NCI-H526 (cell line): ENCODE measurements around the gene MS4A4A.

ENCODE experiments used
- DNase-seq, 2 experiments: peaks; one replicate each; lab custom pipeline; 2025; lab: John Stamatoyannopoulos, UW

The MS4A4A gene

DNA sequence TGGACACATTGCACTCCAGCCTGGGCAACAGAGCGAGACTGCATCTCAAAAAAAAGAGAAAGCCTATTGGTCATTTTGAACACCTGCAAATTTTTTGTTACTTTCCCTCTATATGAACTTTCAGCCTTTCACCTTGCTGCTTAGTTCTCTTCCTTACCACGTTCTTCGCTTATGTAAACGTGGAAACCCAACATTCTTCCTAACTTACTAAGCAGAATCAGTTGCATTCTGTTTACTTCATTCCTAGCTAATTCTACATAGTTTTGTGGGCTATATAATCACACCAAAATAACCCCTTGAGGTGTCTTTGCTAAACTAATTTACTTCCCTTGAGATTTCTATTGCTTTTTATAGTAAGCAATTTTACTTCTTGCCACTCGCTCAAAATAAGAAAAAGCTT is 23.2 kb downstream of the MS4A4A start:
- no peak for DNase-seq

DNA sequence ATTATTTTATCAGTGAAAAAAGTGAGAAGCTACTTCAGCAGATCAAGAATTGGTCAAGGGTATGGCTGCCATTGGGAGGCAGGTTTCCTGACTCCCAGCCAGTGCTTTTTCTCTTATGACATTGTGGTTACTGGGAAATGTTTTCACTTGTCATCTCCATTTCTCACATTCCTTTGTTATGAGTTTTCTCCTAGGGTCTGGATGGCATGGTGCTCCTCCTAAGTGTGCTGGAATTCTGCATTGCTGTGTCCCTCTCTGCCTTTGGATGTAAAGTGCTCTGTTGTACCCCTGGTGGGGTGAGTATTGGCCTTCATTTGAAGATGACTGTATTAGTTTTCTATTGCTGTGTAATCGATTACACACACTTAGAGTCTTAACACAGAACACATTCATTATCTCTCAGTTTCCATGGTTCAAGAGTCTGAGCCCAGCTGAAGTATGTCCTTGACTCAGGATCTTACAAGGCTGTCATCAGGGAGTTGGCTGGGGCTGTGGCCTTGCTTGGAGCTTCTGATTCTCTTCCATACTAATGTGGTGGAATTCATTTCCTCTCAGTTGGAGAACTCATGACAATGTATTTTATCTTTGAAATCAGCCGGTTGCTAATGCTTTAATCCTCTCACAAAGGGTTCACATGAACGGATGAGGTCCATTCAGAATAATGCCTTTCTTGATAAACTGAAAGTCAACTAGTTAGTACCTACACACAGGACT is 25.6 kb downstream of the MS4A4A start:
- DNase-seq = no peak

DNA sequence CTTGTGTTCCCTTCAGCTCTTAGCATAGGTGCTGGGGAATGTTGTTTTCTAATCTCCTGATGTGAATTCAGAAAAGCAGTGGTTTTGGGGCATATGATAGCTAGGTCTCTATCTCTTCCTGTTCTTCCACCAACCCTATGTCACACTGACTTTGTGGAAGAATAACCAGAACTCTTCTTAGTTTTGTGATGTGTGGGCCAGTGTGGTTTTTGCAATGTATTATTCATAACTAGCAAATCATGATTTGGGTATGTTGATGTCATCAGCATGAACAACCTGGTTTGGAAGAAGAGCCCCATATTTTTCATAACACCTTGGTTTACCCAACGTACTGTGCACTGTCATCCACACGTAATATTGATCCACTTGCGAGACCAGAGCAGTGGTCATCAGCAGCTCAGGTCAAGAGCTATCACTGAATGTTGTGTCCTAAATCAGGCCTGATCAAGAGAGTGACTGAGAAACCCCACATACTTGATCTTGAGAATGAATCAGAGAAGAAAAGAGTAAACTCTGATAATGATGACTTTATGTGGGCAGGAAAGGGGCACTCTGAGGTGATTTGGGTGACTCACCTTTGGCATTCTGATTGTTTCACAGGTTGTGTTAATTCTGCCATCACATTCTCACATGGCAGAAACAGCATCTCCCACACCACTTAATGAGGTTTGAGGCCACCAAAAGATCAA is 27.2 kb downstream of the MS4A4A start:
- no peak for DNase-seq

DNA sequence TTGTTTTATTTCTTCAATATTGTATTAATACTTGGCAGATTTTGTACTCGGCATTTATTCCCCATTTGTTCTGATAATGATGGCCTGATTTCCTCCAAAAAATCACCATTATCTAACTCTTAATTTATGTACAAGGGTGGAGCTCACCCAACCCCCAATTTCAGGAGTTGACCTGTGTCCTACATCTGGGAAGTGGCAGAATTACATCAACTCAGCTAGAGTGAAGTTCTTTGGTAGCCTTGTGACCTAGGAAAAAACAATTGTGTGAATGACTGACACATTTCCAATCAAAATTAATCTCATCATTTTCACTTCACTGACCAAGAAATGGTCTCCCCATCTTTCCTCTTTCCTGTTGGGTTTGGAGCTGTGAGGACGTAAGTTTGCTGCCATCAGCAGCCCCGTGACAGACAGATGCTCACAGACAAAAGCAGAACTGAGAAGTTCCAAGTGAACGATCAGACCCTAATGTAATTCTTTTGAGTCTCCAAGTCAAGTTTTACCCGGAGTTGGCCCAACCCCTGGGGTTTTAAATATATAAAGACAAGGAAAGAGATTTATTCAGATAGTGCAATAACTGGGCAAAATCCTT is 30.0 kb downstream of the MS4A4A start:
- no peak for DNase-seq

DNA sequence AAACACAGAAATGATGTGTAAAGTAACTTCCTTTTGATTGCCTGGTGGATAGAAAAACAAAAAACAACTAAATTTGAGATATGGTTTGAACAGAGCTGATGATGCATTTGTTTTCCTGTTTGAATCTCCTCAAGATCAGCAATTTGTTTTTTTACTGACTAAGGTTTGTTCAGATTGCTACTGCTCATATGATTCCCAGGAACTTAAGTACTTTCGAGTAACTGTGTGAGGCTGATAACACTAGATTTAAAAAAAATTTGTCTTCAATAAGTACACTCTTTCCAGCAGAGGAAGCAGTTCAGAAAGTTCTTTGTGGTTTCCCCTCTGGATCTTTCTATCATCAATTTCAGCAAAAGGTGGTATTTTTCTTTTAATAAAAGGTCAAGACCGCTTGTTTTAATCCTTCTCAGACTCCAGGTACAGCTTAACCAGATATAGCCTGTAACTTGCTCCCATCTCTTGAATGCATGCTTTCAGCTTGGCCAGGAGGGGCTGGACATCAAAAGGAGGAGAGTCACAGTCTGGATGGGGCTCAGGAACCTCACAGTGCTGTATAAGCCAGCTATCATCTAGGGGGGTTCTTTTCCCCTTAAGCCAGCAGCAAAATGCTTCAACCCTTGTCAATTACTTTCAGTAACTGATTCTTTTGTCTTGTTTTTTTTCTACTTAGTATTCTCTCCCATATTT is 34.3 kb downstream of the MS4A4A start:
- DNase-seq = no peak

DNA sequence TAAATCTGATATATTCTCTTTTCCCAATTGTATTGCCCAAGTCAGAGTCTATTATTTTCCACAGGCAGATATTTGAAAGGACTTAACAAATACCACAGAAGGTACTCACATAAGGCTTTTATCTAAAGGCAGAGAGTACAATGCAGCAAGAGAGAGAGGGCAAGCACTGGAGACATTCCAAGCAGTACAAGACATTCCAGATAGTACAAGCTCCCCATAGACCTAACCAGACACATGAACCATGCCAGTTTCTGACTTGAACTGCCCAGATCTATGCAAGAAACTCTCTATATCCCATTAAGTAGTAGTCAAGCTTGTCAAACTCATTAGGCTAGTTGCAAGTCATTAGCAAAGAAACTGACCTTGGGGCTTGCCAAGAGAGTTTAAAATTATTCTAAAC is 35.4 kb downstream of the MS4A4A start:
- DNase-seq = no peak

DNA sequence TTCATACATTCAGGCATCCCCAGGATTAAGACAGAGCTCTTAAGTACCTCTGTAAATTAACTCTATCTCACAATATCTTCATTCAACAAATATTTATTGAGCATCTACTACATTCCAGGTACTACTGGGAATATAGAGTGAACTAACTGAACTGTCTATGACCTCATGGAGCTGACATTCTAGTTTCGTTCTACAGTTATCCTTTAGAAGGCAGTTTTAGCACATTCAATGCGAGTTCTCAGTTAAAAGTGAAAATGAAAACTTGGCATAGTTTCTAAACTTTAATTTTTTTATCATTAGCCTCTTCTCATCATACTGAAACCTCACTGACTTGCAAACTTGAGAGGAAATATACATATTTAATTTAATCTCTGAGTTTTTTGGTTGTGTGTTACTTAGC is 35.9 kb downstream of the MS4A4A start:
- DNase-seq = no peak

DNA sequence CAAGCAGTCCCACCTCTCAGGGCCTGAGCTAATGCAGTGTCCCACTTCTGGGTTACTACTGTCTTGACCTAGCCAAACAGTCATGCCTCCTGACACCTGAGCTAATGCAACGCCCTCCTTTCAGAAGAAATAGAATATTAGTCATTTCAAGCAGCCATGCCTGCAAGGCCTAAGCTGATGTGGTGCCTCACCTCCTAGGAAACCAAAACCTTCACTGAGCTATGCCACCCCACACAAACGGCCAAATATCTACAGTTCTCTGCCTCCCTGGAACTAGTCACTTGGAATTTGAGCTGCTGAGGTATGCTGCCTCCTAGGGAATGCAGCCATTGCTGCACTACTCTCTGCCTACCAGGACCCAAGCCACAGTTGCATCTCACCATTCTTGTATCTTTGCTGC is 38.3 kb downstream of the MS4A4A start:
- DNase-seq = no peak

DNA sequence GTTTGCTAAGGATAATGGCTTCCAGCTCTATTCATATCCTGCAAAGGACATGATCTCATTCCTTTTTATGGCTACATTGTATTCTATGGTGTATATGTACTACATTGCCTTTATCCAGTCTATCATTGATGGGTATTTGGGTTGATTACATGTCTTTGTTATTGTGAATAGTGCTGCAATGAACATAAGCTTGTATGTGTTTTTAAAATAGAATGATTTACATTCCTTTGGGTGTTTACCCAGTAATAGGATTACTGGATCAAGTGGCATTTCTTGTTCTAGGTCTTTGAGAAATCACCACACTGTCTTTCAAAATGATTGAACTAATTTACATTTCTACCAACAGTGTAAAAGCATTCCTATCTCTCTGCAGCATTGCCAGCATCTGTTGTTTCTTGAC is 40.6 kb downstream of the MS4A4A start:
- no peak for DNase-seq

DNA sequence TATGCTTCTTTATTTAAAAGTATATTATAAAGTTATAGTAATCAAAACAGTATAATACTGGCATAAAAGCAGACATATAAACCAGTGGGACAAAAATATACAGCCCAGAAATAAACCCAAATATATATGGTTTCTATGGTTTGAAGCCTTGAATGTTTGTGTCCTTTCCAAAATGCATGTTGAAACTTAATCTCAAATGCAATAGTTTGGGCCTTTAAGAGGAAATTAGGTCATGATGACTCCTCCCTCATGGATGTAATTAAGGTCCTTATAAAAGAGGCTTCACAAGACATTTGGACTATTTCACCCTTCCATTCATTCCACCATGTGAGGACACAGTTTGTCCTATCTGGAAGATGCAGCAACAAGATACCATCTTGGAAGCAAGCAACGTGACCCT is 46.5 kb downstream of the MS4A4A start, which contains the start of gene MS4A6E:
Gene MS4A6E, plus strand, starts transcription at position 301 of the 400 bp plus-strand sequence. CDS start 7,641 bp downstream, outside the sequence.
- DNase-seq = no peak

DNA sequence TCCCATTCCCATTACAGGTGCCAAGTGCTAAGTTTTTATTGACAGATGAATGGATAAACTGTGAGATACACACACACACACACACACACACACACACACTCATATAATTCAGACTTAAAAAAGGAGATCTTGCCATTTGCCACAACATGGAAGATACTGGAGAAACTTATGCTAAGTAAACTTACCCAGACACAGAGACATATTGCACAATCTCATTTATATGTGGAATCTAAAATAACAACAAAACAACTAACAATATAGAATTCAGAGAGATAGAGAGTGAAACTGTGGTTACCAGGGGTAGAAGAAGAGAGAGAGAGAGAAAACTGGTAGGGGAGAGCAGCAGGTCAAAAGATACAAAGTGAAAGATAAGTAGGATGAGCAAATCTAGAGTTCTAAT is 48.0 kb downstream of the MS4A4A start:
- no peak for DNase-seq

DNA sequence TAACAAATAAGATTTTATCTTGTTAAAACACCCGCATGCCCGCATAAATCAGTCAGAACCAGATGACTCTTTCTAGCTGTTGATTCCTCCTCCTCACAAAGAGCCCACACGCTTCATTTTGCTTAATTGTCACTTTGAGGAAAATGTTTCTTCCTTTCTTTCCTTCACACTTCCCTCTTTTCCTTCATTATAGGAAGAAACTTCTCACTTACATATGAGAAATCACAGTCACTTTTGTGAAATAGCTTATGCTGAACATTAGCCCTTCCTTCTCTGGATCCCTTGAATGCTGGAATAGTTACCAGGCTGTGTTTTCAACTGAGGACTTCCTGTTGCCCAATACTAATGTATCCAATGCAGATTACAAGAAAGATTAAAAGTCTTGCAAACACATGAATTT is 52.4 kb downstream of the MS4A4A start:
- no peak for DNase-seq

DNA sequence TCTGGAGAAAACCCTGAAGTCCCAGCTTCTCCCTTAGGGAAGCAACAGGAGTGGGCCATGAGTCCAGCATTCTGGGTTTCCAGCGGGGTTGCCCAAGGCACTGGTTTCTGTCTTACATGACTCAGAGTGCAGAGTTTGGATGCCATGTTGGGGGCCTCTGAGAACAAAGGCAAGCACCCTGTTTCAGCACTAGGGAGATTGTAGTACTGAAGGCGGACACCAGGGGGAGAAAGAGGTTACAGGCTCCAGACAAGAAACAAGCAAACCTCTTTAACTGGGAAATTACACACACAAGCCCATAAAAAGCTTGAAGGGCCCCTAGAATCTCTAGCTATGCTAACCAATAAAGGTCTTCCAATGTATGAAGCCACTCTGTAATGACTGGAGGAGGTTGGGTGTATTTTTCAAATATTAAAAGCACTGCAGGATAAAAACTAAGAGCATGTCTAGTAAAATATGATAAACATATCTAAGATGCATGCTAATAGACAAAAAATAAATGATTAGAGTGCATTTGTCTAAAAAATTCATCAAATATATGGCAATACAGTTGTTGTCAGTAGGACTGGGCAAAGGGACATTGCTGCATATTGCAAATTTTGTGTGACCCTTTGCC is 53.6 kb downstream of the MS4A4A start:
- peak in 1 of 2 experiments; percentile 53 for DNase-seq

DNA sequence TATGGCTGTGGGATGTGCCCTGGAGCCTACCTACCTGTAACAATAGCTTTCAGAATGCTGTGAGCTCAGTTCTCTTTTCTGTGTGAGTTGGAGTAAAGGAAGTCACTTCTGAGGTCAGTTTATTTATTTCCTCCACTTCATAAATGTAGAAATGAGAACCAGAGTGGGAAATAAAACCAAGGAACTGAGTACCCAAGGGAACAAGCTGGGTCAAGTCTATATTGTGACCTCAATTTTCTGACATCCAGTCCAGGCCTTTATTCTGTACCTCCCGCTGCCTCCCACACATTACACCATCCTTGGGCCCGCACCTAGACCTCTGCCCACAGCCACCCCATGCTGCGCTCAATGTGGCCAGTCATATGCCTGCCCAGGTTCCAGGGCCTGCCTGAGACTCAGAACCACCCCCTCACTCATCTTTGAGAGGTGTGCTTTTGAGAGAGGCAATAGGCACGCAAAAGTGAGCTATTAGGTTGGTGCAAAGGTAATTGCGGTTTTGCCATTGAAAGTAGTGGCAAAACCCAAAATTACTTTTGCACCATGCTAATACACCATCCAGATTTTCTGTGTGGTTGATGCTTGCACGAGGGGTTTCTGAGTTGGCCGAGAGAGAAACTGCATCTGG is 56.4 kb downstream of the MS4A4A start:
- DNase-seq = no peak

DNA sequence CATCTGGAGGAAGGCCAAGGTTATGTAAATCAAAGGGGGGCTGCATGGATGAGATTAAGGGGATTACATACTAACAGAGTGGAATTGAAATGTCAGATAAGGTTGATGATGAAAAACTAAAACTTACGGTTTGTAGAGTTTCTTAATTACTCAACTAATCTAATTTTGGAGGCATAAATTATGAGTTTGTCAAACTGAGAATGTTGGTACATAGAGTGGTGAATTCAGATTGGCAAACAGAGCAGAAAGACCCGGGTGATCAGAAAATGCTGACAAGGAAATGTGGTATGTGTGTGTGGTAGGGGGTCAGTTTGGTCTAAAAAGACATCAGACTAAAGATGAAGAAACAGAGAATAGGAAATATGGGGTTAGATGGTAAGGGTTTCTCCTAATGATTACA is 57.6 kb downstream of the MS4A4A start:
- no peak for DNase-seq

DNA sequence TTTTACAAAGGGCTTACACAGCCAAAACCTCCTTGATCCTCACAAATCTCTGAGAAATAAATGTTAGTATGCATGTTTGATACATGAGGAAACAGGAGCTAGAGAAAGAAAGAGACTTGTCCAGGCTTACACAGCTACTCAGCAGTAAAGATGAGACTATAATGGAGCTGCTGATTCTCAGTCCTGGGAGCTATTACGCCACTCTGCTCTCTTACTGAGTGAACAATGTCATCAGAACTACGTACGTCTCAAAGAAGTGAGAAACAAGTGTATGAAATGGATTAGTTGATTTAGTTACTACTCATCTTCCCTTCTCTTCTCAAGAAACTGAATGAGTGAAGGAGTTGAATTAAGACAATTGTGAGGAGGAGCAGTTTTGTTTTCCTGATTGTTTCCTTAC is 58.9 kb downstream of the MS4A4A start:
- no peak for DNase-seq

DNA sequence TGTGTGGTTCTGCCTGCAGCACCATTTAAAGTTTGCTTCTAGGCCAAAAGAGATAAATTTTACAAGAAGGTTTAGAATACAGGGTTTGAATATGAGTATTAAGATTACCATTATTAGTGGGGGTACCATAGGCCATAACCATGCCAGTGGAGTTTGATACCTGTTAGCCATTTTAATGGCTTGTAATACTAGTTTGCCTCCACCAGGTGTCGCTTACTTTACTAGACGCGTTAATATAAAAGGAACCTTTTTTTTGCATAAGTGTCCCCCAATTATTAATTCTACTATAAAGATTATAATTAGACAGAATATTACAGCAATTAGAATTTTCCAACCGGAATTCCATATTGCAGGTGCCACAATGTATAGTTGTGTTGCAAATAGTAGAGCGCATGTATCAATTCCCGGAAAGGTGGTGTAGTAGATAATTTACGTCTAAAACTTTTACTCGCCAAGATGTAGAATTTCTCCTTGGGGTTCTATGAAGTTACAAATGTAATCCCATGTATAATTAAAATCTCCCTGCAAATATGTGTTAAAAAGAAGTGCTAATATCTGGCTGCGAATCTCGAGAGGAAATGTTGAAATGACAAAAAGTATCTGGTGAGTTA is 62.7 kb downstream of the MS4A4A start:
- DNase-seq = peak in 1 of 2 experiments; percentile 41

DNA sequence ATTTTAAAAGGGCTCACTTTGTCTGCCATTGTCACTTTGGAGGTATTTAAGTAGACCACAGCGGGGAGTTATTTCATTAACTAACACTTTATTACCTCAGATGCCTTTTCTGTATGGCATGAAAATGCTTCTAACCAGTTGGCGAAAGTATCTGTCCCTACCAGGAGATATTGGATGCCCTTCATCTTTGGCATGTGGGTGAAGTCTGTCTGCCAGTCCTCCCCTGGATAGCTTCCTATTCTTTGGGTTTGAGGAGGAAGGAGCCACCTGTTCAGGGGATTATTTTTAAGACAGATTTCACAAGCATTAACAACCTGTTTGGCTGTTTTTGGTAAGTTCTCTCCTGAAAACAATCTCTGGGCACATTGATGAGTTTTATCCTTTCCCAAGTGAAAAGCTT is 63.7 kb downstream of the MS4A4A start:
- no peak for DNase-seq

DNA sequence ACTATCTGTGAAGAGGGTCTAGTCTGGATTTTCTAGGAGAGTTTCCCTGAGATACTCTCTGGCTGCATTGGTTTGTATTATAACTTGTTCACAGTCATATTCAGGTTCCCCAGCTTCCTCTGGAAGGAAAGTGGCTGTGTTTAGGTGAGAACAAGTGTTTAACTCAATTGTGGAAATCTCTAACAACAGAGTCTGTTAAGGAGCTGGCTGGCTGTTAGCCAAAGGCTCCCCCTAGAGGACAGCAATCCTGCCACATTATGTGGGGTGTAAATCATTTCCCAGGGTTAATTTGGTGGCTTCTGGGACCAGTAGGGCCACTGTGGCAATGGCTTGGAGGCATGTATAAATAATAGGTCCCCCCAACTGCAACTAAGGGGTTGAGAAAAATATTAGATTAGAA is 65.0 kb downstream of the MS4A4A start:
- DNase-seq = peak in 1 of 2 experiments; percentile 28

DNA sequence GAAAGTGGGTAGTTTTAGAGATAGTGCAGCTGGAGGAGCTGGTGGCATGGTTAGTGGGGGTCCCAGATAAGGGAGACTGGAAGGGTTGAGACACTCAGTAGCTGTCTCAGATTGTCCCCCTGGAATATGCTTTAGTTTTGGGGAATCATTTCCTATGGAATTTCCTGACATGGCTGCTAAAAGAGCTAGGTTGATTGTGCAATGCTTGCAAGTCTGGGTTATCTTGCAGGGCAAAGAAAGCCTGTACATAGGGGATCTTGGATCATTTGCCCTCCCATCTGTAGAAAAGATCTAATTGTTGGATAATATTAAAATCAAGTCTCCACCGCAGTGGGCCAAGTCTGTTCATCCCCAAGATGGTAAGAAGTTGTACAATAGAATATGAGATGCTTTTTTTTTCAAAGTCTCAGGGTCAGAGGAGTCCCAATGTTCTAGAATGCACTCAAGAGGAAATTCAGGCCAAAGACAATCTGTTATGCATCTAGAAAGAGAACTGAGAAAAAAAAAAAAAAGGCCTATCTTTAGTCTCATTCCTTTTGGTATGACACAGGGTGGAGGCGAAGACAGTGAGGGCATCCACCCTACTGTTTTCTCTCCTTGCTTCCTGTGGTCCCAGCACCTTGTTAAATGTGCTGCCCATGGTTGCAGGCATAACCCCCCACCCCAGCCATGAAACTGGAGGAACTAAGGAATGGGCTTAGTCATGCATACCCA is 66.8 kb downstream of the MS4A4A start:
- DNase-seq = no peak

DNA sequence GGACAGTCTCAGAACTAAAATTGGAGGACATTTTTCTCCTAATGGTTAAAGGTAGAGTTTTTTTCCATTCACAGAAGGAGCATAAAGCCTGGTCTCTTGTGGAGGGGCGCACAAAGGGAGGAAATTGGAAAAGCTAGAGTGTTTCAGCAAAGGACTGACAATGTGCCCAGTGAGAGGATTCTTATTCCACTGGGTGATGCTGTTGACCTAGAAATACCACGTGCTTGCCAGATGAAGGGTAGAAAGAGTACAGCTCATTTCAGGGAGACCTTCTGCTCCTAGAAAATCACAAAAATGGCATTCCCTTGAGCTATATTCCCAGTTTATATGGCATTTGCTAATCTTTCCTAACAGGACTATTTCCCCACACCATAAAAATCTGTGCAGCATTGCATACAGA is 67.7 kb downstream of the MS4A4A start:
- no peak for DNase-seq
